ENCODE data around the gene WWOX. TPM values are rescaled to one million over a fixed set of nuclear protein-coding genes. Genes with fewer than 3 reads are reported as not detected.

WWOX gene
- total and polyA plus RNA-seq, 4 donors, result 5.4 to 61.5 (median 18.4) TPM

- 26 to 36% methylated on average over 4 of the region's 4 CpGs for WGBS, 2 donors
- H3K4me3 ChIP-seq, result no peak overlapping the region
- H3K36me3 ChIP-seq (ENCODE audit: control insufficient read depth in 4 of 4, insufficient read depth in 4 of 4, low read length in 4 of 4), result no peaks in the 10 kb centered on the region
- H3K27ac ChIP-seq (ENCODE audit: low read depth in 1 of 2, low read length in 1 of 2), result no peak overlapping the region
- H3K27me3 ChIP-seq (ENCODE audit: control insufficient read depth in 3 of 3, insufficient read depth in 3 of 3, low read length in 2 of 3), result no peaks in the 10 kb centered on the region
- H3K9me3 ChIP-seq (ENCODE audit: control insufficient read depth in 4 of 4, insufficient read depth in 3 of 4, low read length in 3 of 4), result no peaks in the 10 kb centered on the region
- ATAC-seq (ENCODE audit: insufficient read depth, low FRiP score), result no peak
- DNase-seq, result no peak
- TF ChIP-seq CTCF (IDR thresholded peaks at IDR 0.05; ENCODE audit: control extremely low read depth, extremely low read depth), result no peak
- peaks cover 0 to 20% (median 5%) of the 10 kb centered on the region in 5 donors for H3K4me1 ChIP-seq (ENCODE audit: control insufficient read depth in 5 of 5, insufficient read depth in 5 of 5, low read length in 5 of 5)
- no peak overlapping the region for H3K9ac ChIP-seq (ENCODE audit: insufficient read depth in 1 of 2, low read length in 2 of 2)
Measured at GRCh38 chr16:78749745-78750268, 650.4 kb downstream of the WWOX start.

GRCh38 chr16:78750611-78751010 lies 651.2 kb downstream of the WWOX start:
- Histone ChIP-seq H3K27me3 (ENCODE audit: control insufficient read depth in 3 of 3, insufficient read depth in 3 of 3, low read length in 2 of 3) (no peaks in the 10 kb centered on the region), H3K27ac (ENCODE audit: low read depth in 1 of 2, low read length in 1 of 2) (no peak overlapping the region), H3K4me1 (ENCODE audit: control insufficient read depth in 5 of 5, insufficient read depth in 5 of 5, low read length in 5 of 5) (peaks cover 0 to 16% (median 5%) of the 10 kb centered on the region in 5 donors), H3K9me3 (ENCODE audit: control insufficient read depth in 4 of 4, insufficient read depth in 3 of 4, low read length in 3 of 4) (no peaks in the 10 kb centered on the region), H3K36me3 (ENCODE audit: control insufficient read depth in 4 of 4, insufficient read depth in 4 of 4, low read length in 4 of 4) (no peaks in the 10 kb centered on the region), H3K9ac (ENCODE audit: insufficient read depth in 1 of 2, low read length in 2 of 2) (no peak overlapping the region), H3K4me3 (no peak overlapping the region)
- no peak for DNase-seq
- no peak for TF ChIP-seq CTCF (IDR thresholded peaks at IDR 0.05; ENCODE audit: control extremely low read depth, extremely low read depth)
- WGBS, 2 donors, result 96 to 98% methylated on average over 8 of the region's 8 CpGs
- no peak for ATAC-seq (ENCODE audit: insufficient read depth, low FRiP score)

- ATAC-seq (ENCODE audit: insufficient read depth, low FRiP score), result no peak
Measured at GRCh38 chr16:78751601-78752000, 652.1 kb downstream of the WWOX start.

More at GRCh38 chr16:78751601-78752000, 652.1 kb downstream of the WWOX start:
- no peak for DNase-seq
- Histone ChIP-seq H3K4me1 (ENCODE audit: control insufficient read depth in 5 of 5, insufficient read depth in 5 of 5, low read length in 5 of 5) (peaks cover 0 to 20% (median 5%) of the 10 kb centered on the region in 5 donors), H3K9ac (ENCODE audit: insufficient read depth in 1 of 2, low read length in 2 of 2) (no peak overlapping the region), H3K4me3 (no peak overlapping the region), H3K27ac (ENCODE audit: low read depth in 1 of 2, low read length in 1 of 2) (no peak overlapping the region), H3K36me3 (ENCODE audit: control insufficient read depth in 4 of 4, insufficient read depth in 4 of 4, low read length in 4 of 4) (no peaks in the 10 kb centered on the region), H3K9me3 (ENCODE audit: control insufficient read depth in 4 of 4, insufficient read depth in 3 of 4, low read length in 3 of 4) (no peaks in the 10 kb centered on the region), H3K27me3 (ENCODE audit: control insufficient read depth in 3 of 3, insufficient read depth in 3 of 3, low read length in 2 of 3) (no peaks in the 10 kb centered on the region)
- WGBS, 2 donors, result 71 to 89% methylated on average over 3 of the region's 3 CpGs
- no peak for TF ChIP-seq CTCF (IDR thresholded peaks at IDR 0.05; ENCODE audit: control extremely low read depth, extremely low read depth)
